Neuronal stem cell (in vitro differentiated cells): ENCODE results near the gene EIF6.

Source experiments
- DNase-seq: peaks from one replicate; pipeline ENCODE4 v3.0.0-alpha.2; 2013; ENCODE audit warnings: low spot score
- H2AFZ ChIP-seq: one replicate; pipeline ENCODE4 v1.6.1; 2013; ENCODE audit warnings: mild to moderate bottlenecking, low read length, inconsistent platforms
- H2AK5ac ChIP-seq: 2 replicates; pipeline ENCODE4 v1.6.1; 2013; ENCODE audit warnings: low read depth, mild to moderate bottlenecking, inconsistent platforms, low read length, moderate library complexity, mixed read lengths
- H2BK120ac ChIP-seq: 2 replicates; pipeline ENCODE4 v1.6.1; 2013; ENCODE audit warnings: low read depth, mild to moderate bottlenecking, inconsistent platforms, low read length, moderate library complexity, mixed read lengths
- H2BK12ac ChIP-seq: one replicate; pipeline ENCODE4 v1.6.1; 2013; ENCODE audit warnings: low read length, inconsistent platforms
- H2BK15ac ChIP-seq: 2 replicates; pipeline ENCODE4 v1.6.1; 2013; ENCODE audit warnings: mild to moderate bottlenecking, low read length, inconsistent platforms, mixed read lengths
- H2BK5ac ChIP-seq: one replicate; pipeline ENCODE4 v1.6.1; 2013; ENCODE audit warnings: inconsistent platforms, mild to moderate bottlenecking, low read length, moderate library complexity
- H3K14ac ChIP-seq: one replicate; pipeline ENCODE4 v1.6.1; 2013; ENCODE audit warnings: low read length, inconsistent platforms
- H3K18ac ChIP-seq: 2 replicates; pipeline ENCODE4 v1.6.1; 2013; ENCODE audit warnings: low read length, inconsistent platforms
- H3K23ac ChIP-seq: 2 replicates; pipeline ENCODE4 v1.6.1; 2013; ENCODE audit warnings: low read depth, mild to moderate bottlenecking, mixed read lengths, low read length, inconsistent platforms; ENCODE audit not compliant: poor library complexity
- H3K27ac ChIP-seq: replicated peaks from 3 replicates; pipeline ENCODE4 v1.5.1; 2013; ENCODE audit warnings: low read length, inconsistent platforms
- H3K27me3 ChIP-seq, 3 experiments: 2 replicates each; pipeline ENCODE4 v1.6.1; 2013; ENCODE audit warnings: low read length in 3 of 3, mild to moderate bottlenecking in 2 of 3, inconsistent platforms in 1 of 3, low read depth in 1 of 3, mixed read lengths in 1 of 3, moderate library complexity in 1 of 3; ENCODE audit not compliant: control insufficient read depth in 3 of 3, insufficient read depth in 3 of 3
- H3K36me3 ChIP-seq, 2 donors: replicated peaks in 1 of 2; 2 replicates each; pipeline ENCODE4 v1.6.1; 2013; ENCODE audit warnings: low read length in 2 of 2; ENCODE audit not compliant: control insufficient read depth in 2 of 2, insufficient read depth in 2 of 2
- H3K4ac ChIP-seq: 2 replicates; pipeline ENCODE4 v1.6.1; 2013; ENCODE audit warnings: inconsistent platforms, mild to moderate bottlenecking, low read length, moderate library complexity
- H3K4me1 ChIP-seq, 2 donors: 1 replicate in 1 of 2; 2 replicates in 1 of 2; pipeline ENCODE4 v1.6.1; 2013; ENCODE audit warnings: low read length in 2 of 2, low read depth in 1 of 2; ENCODE audit not compliant: control insufficient read depth in 2 of 2, insufficient read depth in 1 of 2
- H3K4me2 ChIP-seq: one replicate; pipeline ENCODE4 v1.6.1; 2013; ENCODE audit warnings: mild to moderate bottlenecking, low read length, inconsistent platforms; ENCODE audit not compliant: insufficient read depth, poor library complexity, severe bottlenecking
- H3K4me3 ChIP-seq, 2 donors: 2 replicates each; pipeline ENCODE4 v1.5.1; 2013; ENCODE audit warnings: low read length in 2 of 2, mild to moderate bottlenecking in 2 of 2, inconsistent platforms in 1 of 2, moderate library complexity in 1 of 2
- H3K79me1 ChIP-seq: one replicate; pipeline ENCODE4 v1.6.1; 2013; ENCODE audit warnings: low read depth, mild to moderate bottlenecking, inconsistent platforms, low read length, moderate library complexity
- H3K9ac ChIP-seq: one replicate; pipeline ENCODE4 v1.6.1; 2013; ENCODE audit warnings: mild to moderate bottlenecking, low read depth, low read length, inconsistent platforms; ENCODE audit not compliant: poor library complexity
- H3K9me3 ChIP-seq, 2 donors: replicated peaks in 1 of 2; 2 replicates each; pipeline versions ENCODE3 to v1.6.1; 2013; ENCODE audit warnings: low read length in 2 of 2, mild to moderate bottlenecking in 2 of 2, inconsistent platforms in 1 of 2, low read depth in 1 of 2, mixed read lengths in 1 of 2, moderate library complexity in 1 of 2; ENCODE audit not compliant: control insufficient read depth in 2 of 2, insufficient read depth in 1 of 2
- H4K8ac ChIP-seq: one replicate; pipeline ENCODE4 v1.6.1; 2013; ENCODE audit warnings: low read depth, mild to moderate bottlenecking, inconsistent platforms, low read length, moderate library complexity
- H4K91ac ChIP-seq: one replicate; pipeline ENCODE4 v1.6.1; 2013; ENCODE audit warnings: low read length, low read depth, mild to moderate bottlenecking, inconsistent platforms; ENCODE audit not compliant: poor library complexity
- WGBS, 2 donors: extraction: QIAGEN DNeasy Blood & Tissue Kit; methylation state at CpG; one replicate each; pipeline ENCODE4 v1.1.7; 2013; ENCODE audit warnings: missing lambda C conversion rate in 2 of 2, mixed read lengths in 1 of 2; ENCODE audit not compliant: insufficient read length in 2 of 2, insufficient replicate concordance in 1 of 2; ENCODE audit errors: extremely low coverage in 2 of 2; 5-methylcytosine and 5-hydroxymethylcytosine counted together

The EIF6 gene

GRCh38 chr20:35305682-35306556 lies 21.3 kb upstream of the EIF6 start:
- H2BK15ac ChIP-seq = no peak overlapping the region
- H3K9ac ChIP-seq = no peak overlapping the region
- H3K18ac ChIP-seq = no peak overlapping the region
- H2BK5ac ChIP-seq = no peak overlapping the region
- H3K4me1 ChIP-seq = peaks cover 1 to 4% of the 10 kb centered on the region in 2 donors
- no peaks in the 10 kb centered on the region for H3K79me1 ChIP-seq
- H3K4ac ChIP-seq = no peak overlapping the region
- no peak overlapping the region for H2BK12ac ChIP-seq
- WGBS, 2 donors = no CpG with 5 or more reads among the region's 12 CpGs
- H3K14ac ChIP-seq = no peak overlapping the region
- no peak overlapping the region for H2BK120ac ChIP-seq
- no peak for DNase-seq
- peak overlapping the region; percentile 19 for H2AFZ ChIP-seq
- no peaks in the 10 kb centered on the region for H3K9me3 ChIP-seq
- no peak overlapping the region for H3K4me2 ChIP-seq
- no peak overlapping the region for H3K23ac ChIP-seq
- no peak overlapping the region for H2AK5ac ChIP-seq
- no peaks in the 10 kb centered on the region for H3K27me3 ChIP-seq
- H3K4me3 ChIP-seq = no peak overlapping the region
- no peak overlapping the region for H4K91ac ChIP-seq
- H3K27ac ChIP-seq = no peak overlapping the region
- peaks cover 0 to 8% of the 10 kb centered on the region in 2 donors for H3K36me3 ChIP-seq
- no peak overlapping the region for H4K8ac ChIP-seq

- H3K79me1 ChIP-seq = no peaks in the 10 kb centered on the region
- H2AK5ac ChIP-seq = no peak overlapping the region
- H3K9me3 ChIP-seq = no peaks in the 10 kb centered on the region
- H2BK120ac ChIP-seq = no peak overlapping the region
- peak overlapping the region; percentile 19 for H2AFZ ChIP-seq
- no peaks in the 10 kb centered on the region for H3K27me3 ChIP-seq
- H4K8ac ChIP-seq = no peak overlapping the region
- no peak overlapping the region for H3K14ac ChIP-seq
- peaks cover 0 to 7% of the 10 kb centered on the region in 2 donors for H3K36me3 ChIP-seq
- no peak overlapping the region for H2BK12ac ChIP-seq
- H2BK5ac ChIP-seq = no peak overlapping the region
- no CpG with 5 or more reads among the region's 6 CpGs for WGBS, 2 donors
- no peak overlapping the region for H3K18ac ChIP-seq
- no peak overlapping the region for H3K27ac ChIP-seq
- H2BK15ac ChIP-seq = no peak overlapping the region
- DNase-seq = no peak
- no peak overlapping the region for H3K9ac ChIP-seq
- H3K4me3 ChIP-seq = no peak overlapping the region
- H3K4ac ChIP-seq = no peak overlapping the region
- H3K4me2 ChIP-seq = no peak overlapping the region
- no peak overlapping the region for H3K23ac ChIP-seq
- H3K4me1 ChIP-seq = peaks cover 1 to 4% of the 10 kb centered on the region in 2 donors
- H4K91ac ChIP-seq = no peak overlapping the region
Measured at GRCh38 chr20:35304956-35305355, 20.4 kb upstream of the EIF6 start.

GRCh38 chr20:35303735-35304491 lies 19.3 kb upstream of the EIF6 start:
- H3K27ac ChIP-seq = no peak overlapping the region
- no peaks in the 10 kb centered on the region for H3K9me3 ChIP-seq
- no peak overlapping the region for H3K4me3 ChIP-seq
- H3K4ac ChIP-seq = no peak overlapping the region
- H3K4me1 ChIP-seq = peaks cover 1 to 4% of the 10 kb centered on the region in 2 donors
- H2BK15ac ChIP-seq = no peak overlapping the region
- no peak overlapping the region for H3K14ac ChIP-seq
- H3K4me2 ChIP-seq = no peak overlapping the region
- H4K8ac ChIP-seq = no peak overlapping the region
- H4K91ac ChIP-seq = no peak overlapping the region
- H3K18ac ChIP-seq = no peak overlapping the region
- no peaks in the 10 kb centered on the region for H3K79me1 ChIP-seq
- H3K36me3 ChIP-seq = peaks cover 0 to 7% of the 10 kb centered on the region in 2 donors
- no peak overlapping the region for H2BK12ac ChIP-seq
- peak overlapping the region; percentile 41 for H2AFZ ChIP-seq
- H3K23ac ChIP-seq = no peak overlapping the region
- H2BK5ac ChIP-seq = no peak overlapping the region
- H3K9ac ChIP-seq = no peak overlapping the region
- H2AK5ac ChIP-seq = no peak overlapping the region
- no peak overlapping the region for H2BK120ac ChIP-seq
- H3K27me3 ChIP-seq = no peaks in the 10 kb centered on the region
- DNase-seq = peak; percentile 88
- no CpG with 5 or more reads among the region's 18 CpGs for WGBS, 2 donors

GRCh38 chr20:35303382-35303734 lies 18.8 kb upstream of the EIF6 start:
- Histone ChIP-seq H2AFZ (peak overlapping the region; percentile 41), H2BK12ac (no peak overlapping the region), H2BK5ac (no peak overlapping the region), H3K9ac (no peak overlapping the region), H2BK15ac (no peak overlapping the region), H3K4ac (no peak overlapping the region), H3K23ac (no peak overlapping the region), H3K9me3 (no peaks in the 10 kb centered on the region), H3K4me1 (peaks cover 1 to 4% of the 10 kb centered on the region in 2 donors), H4K8ac (no peak overlapping the region), H3K27me3 (no peaks in the 10 kb centered on the region), H3K27ac (no peak overlapping the region), H3K4me2 (no peak overlapping the region), H3K36me3 (peaks cover 0 to 7% of the 10 kb centered on the region in 2 donors), H2BK120ac (no peak overlapping the region), H3K4me3 (no peak overlapping the region), H2AK5ac (no peak overlapping the region), H4K91ac (no peak overlapping the region), H3K18ac (no peak overlapping the region), H3K79me1 (no peaks in the 10 kb centered on the region), H3K14ac (no peak overlapping the region)
- no CpG with 5 or more reads among the region's 11 CpGs for WGBS, 2 donors
- no peak for DNase-seq
